ENCODE data around the gene KCNJ13.
"Not testable (repeated sequence)": the region's sequence is repeated elsewhere in the genome, so short reads cannot be mapped to it uniquely, and the experiment has no call there.

Gene KCNJ13

DNA sequence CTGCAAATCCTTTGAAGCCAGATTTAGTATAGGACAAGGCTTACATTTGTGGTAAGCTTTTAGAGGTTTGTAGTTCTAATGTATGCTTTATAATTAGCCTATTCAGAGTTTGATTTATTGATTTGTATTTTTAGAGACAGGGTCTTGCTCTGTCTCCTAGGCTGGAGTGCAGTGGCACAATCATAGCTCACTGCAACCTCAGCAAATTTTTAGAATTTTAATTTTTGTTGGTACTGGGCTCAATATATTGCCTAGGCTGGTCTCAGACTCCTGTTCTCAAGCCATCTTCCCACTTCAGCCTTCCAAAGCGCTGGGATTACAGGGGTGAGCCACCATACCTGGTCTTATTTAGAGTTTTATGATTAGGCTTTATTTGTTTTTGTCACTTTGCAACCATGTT lies 4.5 kb downstream of the KCNJ13 start:
- Histone ChIP-seq H3K4me3 (no peak overlapping the region), H3K27ac (no peak overlapping the region)

DNA sequence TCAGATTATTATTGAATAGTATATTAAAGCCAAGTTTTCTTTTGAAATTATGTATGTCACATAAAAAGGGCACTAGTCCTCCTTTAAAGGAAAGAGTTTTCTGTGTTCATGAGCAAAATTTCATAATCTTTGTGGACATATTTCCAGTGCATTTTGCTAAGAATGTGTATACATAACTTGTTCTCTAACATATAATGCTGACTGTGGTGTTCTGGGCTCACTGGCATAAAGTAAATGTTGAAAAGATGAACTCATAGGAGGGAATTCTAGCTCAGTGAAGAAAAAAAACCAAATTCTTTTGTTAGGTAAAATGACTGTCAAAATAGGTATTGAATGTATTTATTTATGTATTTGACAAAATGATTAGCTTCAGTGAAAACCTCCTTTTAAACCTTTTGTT lies 6.2 kb downstream of the KCNJ13 start:
- H3K4me3 ChIP-seq: no peak overlapping the region
- no peak overlapping the region for H3K27ac ChIP-seq

DNA sequence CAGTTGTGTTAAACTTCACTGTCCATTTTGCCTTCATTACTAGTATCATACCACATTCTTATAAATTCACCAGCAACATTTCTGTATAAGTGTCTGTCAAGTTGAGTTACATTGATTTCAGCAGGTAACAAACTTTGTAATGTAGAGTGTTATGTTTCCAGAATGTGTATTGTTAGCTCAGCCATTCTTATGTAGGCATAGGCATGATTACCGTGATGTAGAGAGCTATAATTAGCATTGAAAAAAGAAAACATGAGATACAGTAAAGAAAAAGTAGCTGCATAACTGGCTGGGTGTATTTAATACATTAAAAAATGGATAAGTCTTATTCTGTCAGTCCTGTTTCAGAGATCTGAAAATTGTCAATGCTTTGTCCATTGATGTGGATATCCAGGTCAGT lies 8.5 kb downstream of the KCNJ13 start:
- H3K27ac ChIP-seq: no peak overlapping the region

DNA sequence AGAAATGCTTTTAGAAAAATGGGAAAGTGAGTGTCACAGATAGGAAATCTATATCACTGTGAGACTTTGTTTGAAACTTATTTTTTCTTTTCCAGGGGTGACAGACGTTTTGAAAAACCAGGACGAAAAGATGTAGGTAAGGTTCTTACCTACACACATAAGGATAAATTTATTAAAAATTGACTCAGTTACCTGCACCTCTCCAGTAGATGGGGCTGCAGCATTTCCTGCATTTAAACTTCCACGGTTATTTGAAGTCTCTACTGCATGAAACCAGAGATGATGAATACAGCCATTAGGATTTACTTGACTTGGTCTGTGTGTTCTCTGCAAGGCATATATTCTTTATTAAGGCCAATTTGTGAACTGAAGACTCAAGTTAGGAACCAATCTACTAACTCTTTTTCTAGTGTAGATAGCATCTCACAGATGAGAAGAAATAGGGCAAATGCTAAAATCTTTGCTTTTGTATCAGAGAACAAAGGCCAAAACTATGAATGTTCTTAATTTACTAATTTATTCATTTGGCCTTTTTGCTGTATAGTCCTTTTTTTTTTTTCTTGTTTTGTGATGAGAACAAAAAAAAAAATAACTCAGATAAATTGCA lies 15.0 kb downstream of the KCNJ13 start:
- Histone ChIP-seq H3K27ac (no peak overlapping the region), H3K4me3 (no peak overlapping the region)

More for the DNA sequence above, 8.5 kb downstream of the KCNJ13 start:
- H3K4me3 ChIP-seq: no peak overlapping the region

DNA sequence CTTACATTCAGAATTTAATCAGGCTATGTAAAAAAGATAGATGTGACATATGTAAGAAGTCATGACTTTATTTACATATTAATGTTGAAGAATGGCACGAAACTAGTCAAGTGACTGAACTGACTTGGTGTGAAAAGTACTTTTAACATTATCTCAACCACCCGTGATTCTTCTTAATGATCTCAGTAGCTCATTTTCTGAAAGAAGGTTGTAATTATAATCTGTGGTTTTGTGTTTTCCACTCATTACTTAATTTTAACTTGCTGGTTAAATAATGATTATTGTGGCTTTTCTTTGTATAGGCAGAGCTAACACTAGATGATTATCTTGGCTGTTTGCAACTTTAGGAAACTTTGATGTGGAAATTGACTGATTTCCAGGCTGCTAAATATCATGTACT lies 18.5 kb downstream of the KCNJ13 start:
- Histone ChIP-seq H3K27ac (no peak overlapping the region), H3K4me3 (no peak overlapping the region)

DNA sequence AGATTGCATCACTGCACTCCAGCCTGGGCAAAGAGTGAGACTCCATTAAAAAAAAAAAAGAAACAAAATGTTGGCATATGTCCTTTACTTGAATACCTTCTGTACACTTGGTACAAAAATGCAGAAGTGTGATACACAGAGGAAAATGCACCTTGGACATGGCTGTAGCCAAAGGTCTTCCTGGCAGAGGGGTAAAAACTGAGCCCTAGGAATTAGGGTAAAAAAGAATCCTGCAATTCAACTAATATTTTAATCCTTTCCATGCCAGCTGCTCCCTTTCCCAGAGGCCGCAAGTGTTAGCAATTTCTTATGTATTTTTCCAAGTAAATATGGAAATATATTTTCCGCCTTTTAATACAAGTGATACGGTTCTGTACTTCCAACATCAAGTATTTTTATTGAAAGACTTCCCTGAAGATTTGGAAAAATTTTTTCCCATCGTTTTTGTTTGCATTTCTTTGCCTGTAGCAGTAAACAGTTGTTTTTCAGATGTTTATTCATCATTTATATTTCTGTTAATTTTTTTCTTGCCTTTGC lies 26.2 kb downstream of the KCNJ13 start:
- H3K27ac ChIP-seq: no peak overlapping the region
- no peak overlapping the region for H3K4me3 ChIP-seq

DNA sequence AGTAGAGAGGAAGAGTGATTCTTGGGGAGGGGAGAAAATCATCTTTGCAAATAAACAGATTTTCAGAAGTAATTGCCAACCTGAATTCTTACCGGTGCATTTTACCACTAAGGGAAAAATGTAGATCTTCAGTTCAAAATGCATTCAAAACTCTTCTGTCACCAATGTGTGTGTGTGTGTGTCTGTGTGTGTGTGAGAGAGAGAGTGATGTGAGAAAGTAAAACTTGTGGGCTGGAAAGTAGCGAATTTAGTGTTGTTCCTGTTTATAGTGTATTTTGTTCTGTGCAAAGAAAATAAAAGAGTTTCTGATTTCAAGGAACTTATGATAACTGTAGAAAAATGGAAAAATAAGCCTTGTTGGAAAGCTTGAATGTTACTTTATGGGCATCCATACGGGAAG lies 27.0 kb downstream of the KCNJ13 start:
- Histone ChIP-seq H3K4me3 (no peak overlapping the region), H3K27ac (no peak overlapping the region)

DNA sequence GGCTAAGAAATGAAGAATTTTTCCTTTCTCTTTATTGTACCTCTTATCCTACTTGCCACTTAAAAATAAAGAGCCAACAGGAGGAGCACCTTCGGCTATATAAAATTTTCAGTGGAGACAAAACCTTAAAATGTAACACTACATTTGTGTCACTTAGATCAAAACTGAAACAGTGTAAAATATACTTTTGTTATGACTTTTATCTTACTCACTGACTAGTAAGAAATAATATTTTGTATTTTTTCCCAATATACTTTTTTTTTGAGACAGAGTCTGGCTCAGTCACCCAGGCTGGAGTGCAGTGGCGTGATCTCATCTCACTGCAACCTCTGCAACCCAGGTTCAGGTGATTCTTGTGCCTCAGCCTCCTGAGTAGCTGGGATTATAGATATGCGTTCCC lies 28.3 kb downstream of the KCNJ13 start:
- Histone ChIP-seq H3K27ac (no peak overlapping the region), H3K4me3 (no peak overlapping the region)

DNA sequence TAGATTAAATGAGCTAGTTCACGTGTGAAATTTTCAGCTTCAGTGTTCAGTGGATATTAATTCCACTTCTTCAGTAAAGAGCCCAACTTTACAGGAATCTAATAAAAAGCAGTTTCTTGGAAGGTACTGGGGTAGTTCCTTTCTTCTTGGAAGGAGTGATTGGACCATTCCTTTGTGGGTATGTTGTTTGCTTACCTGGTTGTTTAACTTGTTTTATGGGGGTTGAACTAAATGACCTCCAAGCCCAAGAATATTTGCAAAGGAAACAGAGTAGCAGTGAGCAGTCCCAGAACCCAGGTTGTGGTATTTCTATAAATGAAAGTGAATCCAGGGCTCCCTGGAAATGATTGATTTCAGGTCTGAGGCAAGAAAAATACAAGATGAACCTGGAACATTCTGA lies 31.4 kb downstream of the KCNJ13 start:
- Histone ChIP-seq H3K4me3 (no peak overlapping the region), H3K27ac (no peak overlapping the region)

DNA sequence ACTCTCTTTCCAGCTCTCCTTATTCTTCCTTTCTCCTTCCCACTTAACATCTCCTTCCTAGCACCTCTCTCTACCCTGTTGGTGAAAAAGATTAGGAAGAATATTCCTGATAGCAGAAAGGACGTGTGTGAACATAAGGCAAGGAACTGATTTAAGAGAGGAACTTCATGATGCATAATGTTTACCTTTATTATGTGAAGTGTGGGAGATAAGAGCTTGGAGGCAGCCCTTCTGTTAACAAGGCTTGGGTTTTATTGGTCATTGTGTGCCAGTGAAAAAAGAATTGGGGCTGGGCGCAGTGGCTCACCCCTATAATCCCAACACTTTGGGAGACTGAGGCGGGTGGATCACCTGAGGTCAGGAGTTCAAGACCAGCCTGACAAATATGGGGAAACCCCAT lies 34.4 kb downstream of the KCNJ13 start:
- no peak overlapping the region for H3K27ac ChIP-seq
- no peak overlapping the region for H3K4me3 ChIP-seq

DNA sequence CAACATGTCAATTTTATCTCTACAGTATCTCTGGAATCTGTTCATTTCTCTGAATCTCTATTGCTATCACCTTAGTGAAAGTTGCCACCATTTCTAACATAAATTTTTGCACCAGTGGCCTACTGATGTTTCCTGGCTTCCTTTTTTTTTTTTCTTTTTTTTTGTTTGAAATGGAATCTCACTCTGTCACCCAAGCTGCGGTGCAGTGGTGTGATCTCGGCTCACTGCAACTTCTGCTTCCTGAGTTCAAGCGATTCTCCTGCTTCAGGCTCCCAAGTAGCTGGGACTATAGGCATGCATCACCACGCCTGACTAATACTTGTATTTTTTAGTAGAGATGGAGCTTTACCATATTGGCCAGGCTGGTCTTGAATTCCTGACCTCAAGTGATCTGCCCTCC lies 35.1 kb downstream of the KCNJ13 start:
- H3K27ac ChIP-seq: no peak overlapping the region
- no peak overlapping the region for H3K4me3 ChIP-seq

DNA sequence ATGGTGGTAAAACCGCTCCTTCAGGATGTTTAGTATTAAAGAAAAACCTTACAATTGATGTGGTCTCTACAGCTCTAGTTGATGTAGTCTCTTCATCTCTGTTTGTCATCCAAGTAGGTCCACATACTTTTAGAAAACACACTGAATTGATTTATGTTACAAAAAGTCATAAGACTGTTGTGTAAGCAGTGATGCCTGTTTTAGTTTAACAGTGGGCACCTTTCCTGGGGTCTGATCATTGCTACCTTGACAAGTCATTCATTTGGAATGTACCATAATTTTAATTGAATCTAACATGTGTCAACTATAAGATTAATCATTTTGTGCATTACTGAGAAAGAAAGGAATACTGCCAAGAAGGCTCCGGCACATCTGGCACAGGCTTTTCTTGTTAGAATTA lies 44.9 kb downstream of the KCNJ13 start:
- Histone ChIP-seq H3K27ac (peak overlapping the region in 1 of 21 experiments; percentile 25), H3K4me3 (no peak overlapping the region)

DNA sequence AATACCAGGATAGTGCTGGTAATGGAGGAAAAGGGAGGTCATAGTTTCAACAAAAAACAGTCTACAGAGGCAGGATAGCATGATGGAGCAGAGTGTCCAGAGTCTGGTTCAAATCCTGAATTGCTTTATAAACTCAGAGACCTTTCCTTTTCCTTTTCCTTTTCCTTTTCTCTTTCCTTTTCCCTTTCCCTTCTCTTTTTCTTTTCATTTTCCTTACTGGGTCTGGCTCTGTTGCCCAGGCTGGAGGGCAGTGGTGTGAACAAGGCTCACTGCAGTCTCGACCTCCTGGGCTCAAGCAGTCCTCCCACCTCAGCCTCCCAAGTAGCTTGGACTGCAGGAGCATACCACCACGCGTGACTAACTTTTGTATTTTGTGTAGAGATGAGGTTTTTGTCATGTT lies 47.6 kb downstream of the KCNJ13 start:
- H3K27ac ChIP-seq: no peak overlapping the region

DNA sequence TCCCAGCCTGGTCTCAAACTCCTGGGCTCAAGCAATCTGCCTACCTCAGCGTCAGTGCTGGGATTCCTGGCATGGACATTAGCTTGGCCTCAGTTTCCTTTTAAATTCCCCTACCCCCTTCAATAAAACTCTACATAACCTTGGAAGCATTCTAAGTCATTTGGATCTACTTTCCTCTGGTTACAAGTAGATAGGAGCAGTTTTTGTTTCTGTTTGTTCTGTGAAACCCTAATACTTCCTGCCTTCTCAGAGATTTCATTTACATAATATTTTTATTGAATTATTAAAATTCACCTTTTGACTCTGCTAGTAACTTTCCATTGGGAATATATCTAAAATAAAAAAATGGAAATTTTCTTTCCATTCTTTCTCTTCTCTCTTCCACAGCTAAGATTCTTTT lies 53.3 kb downstream of the KCNJ13 start:
- Histone ChIP-seq H3K27ac (no peak overlapping the region), H3K4me3 (no peak overlapping the region)

More for the DNA sequence above, 47.6 kb downstream of the KCNJ13 start:
- H3K4me3 ChIP-seq: no peak overlapping the region

DNA sequence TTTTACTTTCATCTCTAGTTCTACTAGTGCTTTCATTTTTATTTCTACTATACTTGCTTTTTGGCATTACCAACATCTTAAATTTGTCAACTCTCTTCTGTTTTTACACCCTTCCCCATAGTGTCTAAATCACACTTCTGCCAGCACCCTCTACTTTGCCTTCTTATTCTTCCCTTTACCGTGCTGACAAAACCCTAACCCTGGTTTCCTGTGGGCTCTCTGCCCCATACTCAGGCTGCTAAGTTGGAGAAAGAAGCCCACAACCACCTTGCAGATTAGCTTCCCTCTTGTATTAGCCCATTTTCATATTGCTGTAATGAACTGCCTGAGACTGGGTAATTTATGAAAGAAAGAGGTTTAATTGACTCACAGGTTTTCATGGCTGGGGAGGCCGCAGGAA lies 54.5 kb downstream of the KCNJ13 start:
- no peak overlapping the region for H3K4me3 ChIP-seq
- peak overlapping the region in 3 of 21 experiments; percentile 17 to 21 (median 17) for H3K27ac ChIP-seq

DNA sequence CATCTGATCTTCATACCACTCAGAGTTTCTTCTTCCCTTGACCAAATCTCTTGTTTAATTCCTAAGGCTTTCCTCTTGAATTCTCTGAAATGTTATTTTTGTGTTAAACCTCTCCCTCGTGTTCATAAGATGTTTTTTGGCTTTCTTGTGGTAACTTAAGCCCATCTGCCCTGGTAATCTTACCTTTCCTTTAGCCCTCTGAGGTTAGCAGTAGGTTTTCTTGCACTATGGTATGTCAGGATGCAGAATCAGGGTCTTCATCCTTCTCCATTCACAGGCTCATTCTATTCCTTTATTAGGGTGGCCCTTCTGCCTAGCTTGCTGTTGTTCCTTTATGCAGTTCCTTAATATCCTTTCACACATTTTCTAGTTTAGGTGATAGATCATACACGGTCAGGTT lies 55.1 kb downstream of the KCNJ13 start:
- Histone ChIP-seq H3K27ac (peak overlapping the region in 2 of 21 experiments; percentile 17 to 21), H3K4me3 (no peak overlapping the region)

DNA sequence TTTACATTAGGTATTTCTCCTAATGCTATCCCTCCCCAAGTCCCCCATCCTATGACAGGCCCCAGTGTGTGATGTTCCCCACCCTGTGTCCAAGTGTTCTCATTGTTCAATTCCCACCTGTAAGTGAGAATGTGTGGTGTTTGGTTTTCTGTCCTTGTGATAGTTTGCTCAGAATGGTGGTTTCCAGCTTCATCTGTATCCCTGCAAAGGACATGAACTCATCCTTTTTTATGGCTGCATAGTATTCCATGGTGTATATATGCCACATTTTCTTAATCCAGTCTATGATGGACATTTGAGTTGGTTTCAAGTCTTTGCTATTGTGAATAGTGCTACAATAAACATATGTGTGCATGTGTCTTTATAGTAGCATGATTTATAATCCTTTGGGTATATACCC lies 56.3 kb downstream of the KCNJ13 start:
- not testable (repeated sequence) for H3K27ac ChIP-seq, H3K4me3 ChIP-seq
